Astrocyte (in vitro differentiated cells and primary cell): ENCODE data around the gene MMP1.
"Not testable (repeated sequence)": the region's sequence is repeated elsewhere in the genome, so short reads cannot be mapped to it uniquely, and the experiment has no call there.

ENCODE experiments used
- EZH2 ChIP-seq: IDR thresholded peaks from 2 replicates; pipeline ENCODE4 v1.6.1; 2012; ENCODE audit warnings: mild to moderate bottlenecking, low read length, inconsistent platforms; ENCODE audit not compliant: insufficient read depth
- TF ChIP-seq, protein P1 (sequence below): IDR thresholded peaks from 2 replicates; pipeline ENCODE4 v1.5.1; 2011; ENCODE audit warnings: low read depth, mild to moderate bottlenecking, inconsistent platforms, low read length, moderate library complexity; ENCODE audit not compliant: insufficient read depth

GRCh38 chr11:102746746-102747578 is 51.0 kb downstream of the MMP1 start:
- TF ChIP-seq, protein P1, sequence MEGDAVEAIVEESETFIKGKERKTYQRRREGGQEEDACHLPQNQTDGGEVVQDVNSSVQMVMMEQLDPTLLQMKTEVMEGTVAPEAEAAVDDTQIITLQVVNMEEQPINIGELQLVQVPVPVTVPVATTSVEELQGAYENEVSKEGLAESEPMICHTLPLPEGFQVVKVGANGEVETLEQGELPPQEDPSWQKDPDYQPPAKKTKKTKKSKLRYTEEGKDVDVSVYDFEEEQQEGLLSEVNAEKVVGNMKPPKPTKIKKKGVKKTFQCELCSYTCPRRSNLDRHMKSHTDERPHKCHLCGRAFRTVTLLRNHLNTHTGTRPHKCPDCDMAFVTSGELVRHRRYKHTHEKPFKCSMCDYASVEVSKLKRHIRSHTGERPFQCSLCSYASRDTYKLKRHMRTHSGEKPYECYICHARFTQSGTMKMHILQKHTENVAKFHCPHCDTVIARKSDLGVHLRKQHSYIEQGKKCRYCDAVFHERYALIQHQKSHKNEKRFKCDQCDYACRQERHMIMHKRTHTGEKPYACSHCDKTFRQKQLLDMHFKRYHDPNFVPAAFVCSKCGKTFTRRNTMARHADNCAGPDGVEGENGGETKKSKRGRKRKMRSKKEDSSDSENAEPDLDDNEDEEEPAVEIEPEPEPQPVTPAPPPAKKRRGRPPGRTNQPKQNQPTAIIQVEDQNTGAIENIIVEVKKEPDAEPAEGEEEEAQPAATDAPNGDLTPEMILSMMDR = not testable (repeated sequence)
- not testable (repeated sequence) for TF ChIP-seq EZH2
